Gastrocnemius medialis (tissue), 4 donors: ENCODE results near the gene NINJ2. TPM values are rescaled to one million over a fixed set of nuclear protein-coding genes. Genes with fewer than 3 reads are reported as not detected.
A peak's percentile ranks its signal among the peaks of the same experiment; 100 is the strongest.

Experiments
- ATAC-seq, 2 donors: fragments of 150-250 bp; one replicate each; pipeline ENCODE4 v1.9.1; 2016
- DNase-seq, 2 donors: peaks; one replicate each; pipeline ENCODE4 v3.0.0-alpha.2; 2019
- H3K27ac ChIP-seq, 4 donors: fragments of 200-600 bp; sonication (generic); 1 replicate in 1 of 4; 2 replicates in 3 of 4; pipeline ENCODE4 v1.5.1; 2016 to 2018; ENCODE audit warnings: mild to moderate bottlenecking in 2 of 4, moderate library complexity in 1 of 4
- H3K27me3 ChIP-seq, 3 donors: fragments of 200-600 bp; sonication (generic) in 2 of 3; 1 replicate in 1 of 3; 2 replicates in 2 of 3; pipeline versions ENCODE4 v1.5.1 to v1.6.0; 2016 to 2019; ENCODE audit warnings: mild to moderate bottlenecking in 1 of 3, moderate library complexity in 1 of 3
- H3K36me3 ChIP-seq, 2 donors: fragments of 200-600 bp; sonication (generic) in 1 of 2; one replicate each; pipeline ENCODE4 v1.5.1; 2017 to 2018
- H3K4me1 ChIP-seq, 2 donors: fragments of 200-600 bp; sonication (generic) in 1 of 2; one replicate each; pipeline ENCODE4 v1.5.1; 2016 to 2017; ENCODE audit warnings: mild to moderate bottlenecking in 2 of 2
- H3K4me3 ChIP-seq, 4 donors: fragments of 200-600 bp; sonication (generic) in 3 of 4; 1 replicate in 1 of 4; 2 replicates in 3 of 4; pipeline ENCODE4 v1.5.1; 2016 to 2019; ENCODE audit warnings: mild to moderate bottlenecking in 2 of 4
- H3K9me3 ChIP-seq, 3 donors: fragments of 200-600 bp; sonication (generic) in 2 of 3; 1 replicate in 1 of 3; 2 replicates in 2 of 3; pipeline ENCODE4 v1.5.1; 2016 to 2019
- POLR2A ChIP-seq, 2 donors: fragments of 450-650 bp; IDR thresholded peaks; one replicate each; pipeline ENCODE4 v1.6.1; 2017; ENCODE audit warnings: antibody characterized with exemption in 2 of 2, mild to moderate bottlenecking in 2 of 2, moderate library complexity in 2 of 2
- in situ Hi-C, 4 donors: fragments of 200-750 bp; cut with MboI; loops; one replicate each; pipeline versions ENCODE4 v1.15.0 to v1.8.0; 2017; ENCODE audit warnings: low sequenced_read_pairs in 4 of 4
- intact Hi-C: fragments of 100-400 bp; cut with DNase I; formaldehyde crosslinking; loops from one replicate; pipeline ENCODE4 v1.15.1; 2023; ENCODE audit warnings: low total_unique reads
- total RNA-seq, 4 donors: library from RNA; depleted of rRNA; stranded (reverse); fragments of >200 nt; gene quantifications; one replicate each; pipeline versions ENCODE4 v1.1.0 to v1.2.3, GENCODE V29; 2016
- TF ChIP-seq, protein P1 (sequence below), 5 experiments: fragments of 450-650 bp in 3 of 5; fragments of 200-600 bp in 2 of 5; sonication (generic) in 2 of 5; IDR thresholded peaks in 4 of 5; conservative IDR thresholded peaks in 1 of 5; 1 replicate in 4 of 5; 2 replicates in 1 of 5; pipeline ENCODE4 v1.5.1; 2016 to 2019; ENCODE audit warnings: antibody characterized with exemption in 5 of 5, mild to moderate bottlenecking in 3 of 5, moderate library complexity in 3 of 5

Gene NINJ2
- total RNA-seq, 4 donors from 2014 or later, result 12.0 to 106 (median 78.5) TPM

DNA sequence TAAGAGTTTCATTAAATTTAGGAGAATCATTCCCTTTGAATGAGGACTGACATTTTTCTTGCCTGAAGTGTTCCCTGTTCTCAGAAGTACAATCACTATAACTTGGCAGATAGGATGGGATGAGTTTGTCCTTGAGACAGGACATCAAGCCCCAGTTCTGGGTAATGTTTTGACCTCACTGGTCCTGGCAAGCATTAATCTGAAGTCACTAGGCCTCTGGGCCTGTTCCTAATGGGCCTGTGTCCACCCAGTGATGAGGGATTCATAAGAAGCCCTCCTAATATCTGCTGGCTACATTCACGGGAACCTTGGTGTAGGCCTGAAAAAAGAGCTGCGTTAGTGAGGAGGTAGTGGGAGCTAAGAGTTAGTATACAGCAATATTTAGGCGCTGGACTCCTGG, 37.2 kb downstream of the NINJ2 start:
- no peak for TF ChIP-seq POLR2A (IDR thresholded peaks at IDR 0.05)
- TF ChIP-seq, protein P1, sequence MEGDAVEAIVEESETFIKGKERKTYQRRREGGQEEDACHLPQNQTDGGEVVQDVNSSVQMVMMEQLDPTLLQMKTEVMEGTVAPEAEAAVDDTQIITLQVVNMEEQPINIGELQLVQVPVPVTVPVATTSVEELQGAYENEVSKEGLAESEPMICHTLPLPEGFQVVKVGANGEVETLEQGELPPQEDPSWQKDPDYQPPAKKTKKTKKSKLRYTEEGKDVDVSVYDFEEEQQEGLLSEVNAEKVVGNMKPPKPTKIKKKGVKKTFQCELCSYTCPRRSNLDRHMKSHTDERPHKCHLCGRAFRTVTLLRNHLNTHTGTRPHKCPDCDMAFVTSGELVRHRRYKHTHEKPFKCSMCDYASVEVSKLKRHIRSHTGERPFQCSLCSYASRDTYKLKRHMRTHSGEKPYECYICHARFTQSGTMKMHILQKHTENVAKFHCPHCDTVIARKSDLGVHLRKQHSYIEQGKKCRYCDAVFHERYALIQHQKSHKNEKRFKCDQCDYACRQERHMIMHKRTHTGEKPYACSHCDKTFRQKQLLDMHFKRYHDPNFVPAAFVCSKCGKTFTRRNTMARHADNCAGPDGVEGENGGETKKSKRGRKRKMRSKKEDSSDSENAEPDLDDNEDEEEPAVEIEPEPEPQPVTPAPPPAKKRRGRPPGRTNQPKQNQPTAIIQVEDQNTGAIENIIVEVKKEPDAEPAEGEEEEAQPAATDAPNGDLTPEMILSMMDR (IDR thresholded peaks at IDR 0.05 in 4 of 5, conservative IDR thresholded peaks at IDR 0.05 in 1 of 5), result no peak
- Histone ChIP-seq H3K9me3 (no peaks in the 10 kb centered on the region), H3K36me3 (no peaks in the 10 kb centered on the region), H3K27me3 (no peaks in the 10 kb centered on the region), H3K27ac (peak overlapping the region; percentile 89 to 99 (median 96)), H3K4me3 (no peak overlapping the region), H3K4me1 (peaks cover 27 to 71% of the 10 kb centered on the region in 2 donors)
- intact Hi-C loops, result no loop called here
- ATAC-seq (no peak), DNase-seq (no peak)
- in situ Hi-C loops, result no loop called here

DNA sequence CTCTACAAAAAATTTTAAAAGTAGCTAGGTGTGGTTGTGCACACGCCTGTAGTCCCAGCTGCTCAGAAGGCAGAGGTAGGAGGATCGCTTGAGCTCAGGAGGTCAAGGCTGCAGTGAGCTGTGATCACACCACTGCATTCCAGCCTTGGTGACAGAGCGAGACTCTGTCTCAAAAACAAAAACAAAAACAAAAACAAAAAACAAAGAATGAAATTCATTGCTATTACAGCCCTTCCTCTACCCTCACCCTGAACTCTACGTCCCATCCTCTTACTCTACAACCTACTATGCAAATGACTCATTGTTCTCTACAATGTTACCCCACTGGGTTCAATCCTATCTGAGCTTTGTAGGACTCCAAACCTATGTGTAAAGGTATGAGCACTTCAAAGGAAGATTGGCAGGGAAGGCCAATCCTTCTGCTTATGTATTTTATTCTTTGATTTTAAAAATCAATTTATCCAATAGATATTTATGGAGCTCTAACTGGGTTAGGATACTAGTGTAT, 39.3 kb downstream of the NINJ2 start:
- no peak for ATAC-seq
- TF ChIP-seq POLR2A (IDR thresholded peaks at IDR 0.05), result no peak
- TF ChIP-seq, protein P1 (IDR thresholded peaks at IDR 0.05 in 4 of 5, conservative IDR thresholded peaks at IDR 0.05 in 1 of 5), result no peak
- Histone ChIP-seq H3K36me3 (no peaks in the 10 kb centered on the region), H3K4me1 (peaks cover 43 to 73% of the 10 kb centered on the region in 2 donors), H3K9me3 (no peaks in the 10 kb centered on the region), H3K4me3 (no peak overlapping the region), H3K27me3 (no peaks in the 10 kb centered on the region), H3K27ac (peak overlapping the region; percentile 75 to 99 (median 96))
- intact Hi-C loops, result no loop called here
- in situ Hi-C loops, result no loop called here
- no peak for DNase-seq

DNA sequence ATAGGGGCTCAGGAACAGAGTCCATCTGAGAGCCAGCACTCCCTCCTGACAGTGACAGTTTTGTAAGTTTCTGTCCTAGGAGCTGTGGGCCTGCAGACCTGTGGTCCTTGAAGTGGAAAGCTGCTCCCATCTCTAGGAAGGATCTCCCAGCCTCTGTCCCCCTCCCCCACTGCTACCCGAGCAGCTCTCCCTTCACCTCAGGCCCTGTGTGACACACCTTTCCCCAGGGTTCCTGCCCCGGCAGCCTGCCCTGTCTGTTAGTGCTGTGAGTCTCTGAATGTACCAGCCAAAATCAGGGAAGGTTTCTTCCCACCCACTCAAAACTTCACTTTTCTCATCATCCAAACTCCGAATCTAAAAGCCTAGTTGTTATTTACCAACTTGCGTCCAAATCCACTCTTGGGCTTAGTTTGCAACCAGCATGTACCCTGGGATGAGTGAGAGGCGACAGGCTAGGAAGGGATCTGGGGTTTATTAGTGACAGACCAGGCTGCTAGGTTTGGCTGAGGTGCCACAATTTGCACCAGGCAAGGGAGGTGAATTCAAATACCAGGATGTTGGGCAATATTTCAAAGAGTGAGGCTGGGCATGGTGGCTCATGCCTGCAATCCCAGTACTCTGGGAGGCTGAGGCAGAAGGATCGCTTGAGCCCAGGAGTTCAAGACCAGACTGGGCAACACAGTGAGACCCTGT, 39.9 kb downstream of the NINJ2 start:
- no peak for ATAC-seq
- H3K27me3 ChIP-seq, result no peaks in the 10 kb centered on the region
- H3K36me3 ChIP-seq, result no peaks in the 10 kb centered on the region
- peak overlapping the region; percentile 75 to 99 (median 96) for H3K27ac ChIP-seq
- peaks cover 45 to 73% of the 10 kb centered on the region in 2 donors for H3K4me1 ChIP-seq
- H3K4me3 ChIP-seq, result no peak overlapping the region
- no peak for TF ChIP-seq POLR2A (IDR thresholded peaks at IDR 0.05)
- TF ChIP-seq, protein P1 (IDR thresholded peaks at IDR 0.05 in 4 of 5, conservative IDR thresholded peaks at IDR 0.05 in 1 of 5), result no peak
- in situ Hi-C loops, result no loop called here
- H3K9me3 ChIP-seq, result no peaks in the 10 kb centered on the region
- intact Hi-C loops, result no loop called here
- no peak for DNase-seq

DNA sequence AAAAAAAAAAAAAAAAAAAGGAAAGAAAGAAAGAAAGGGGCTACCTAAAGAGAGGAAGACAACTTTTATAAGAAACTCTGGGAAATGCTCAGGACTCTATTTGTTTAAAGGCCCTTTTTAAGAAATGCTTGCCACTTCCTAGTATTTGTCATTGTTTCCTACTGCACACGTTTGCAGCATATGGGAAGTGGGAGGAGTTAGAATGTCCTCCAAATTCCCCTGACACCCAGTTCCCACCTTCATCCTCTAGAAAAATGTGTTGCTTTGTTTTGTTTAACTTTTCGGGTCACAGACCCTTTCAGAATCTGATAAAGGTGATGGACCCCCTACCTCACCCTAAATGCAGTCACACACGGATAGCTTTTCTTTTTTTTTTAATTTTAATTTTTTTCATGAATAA, 40.8 kb downstream of the NINJ2 start:
- no peak for ATAC-seq
- intact Hi-C loops, result no loop called here
- no peaks in the 10 kb centered on the region for H3K9me3 ChIP-seq
- no peak for DNase-seq
- in situ Hi-C loops, result no loop called here
- H3K27ac ChIP-seq, result peak overlapping the region; percentile 75 to 99 (median 96)
- peak; percentile 31 to 48 for TF ChIP-seq POLR2A (IDR thresholded peaks at IDR 0.05)
- TF ChIP-seq, protein P1 (IDR thresholded peaks at IDR 0.05 in 4 of 5, conservative IDR thresholded peaks at IDR 0.05 in 1 of 5), result no peak
- no peaks in the 10 kb centered on the region for H3K27me3 ChIP-seq
- H3K36me3 ChIP-seq, result no peaks in the 10 kb centered on the region
- peaks cover 44 to 73% of the 10 kb centered on the region in 2 donors for H3K4me1 ChIP-seq
- no peak overlapping the region for H3K4me3 ChIP-seq
